Endothelial cell of umbilical vein (primary cell): ENCODE measurements around the gene ANKRD44. TPM values are rescaled to one million over a fixed set of nuclear protein-coding genes. Genes with fewer than 3 reads are reported as not detected.

Source experiments
- BruUV-seq: library from RNA; stranded (reverse); fragments of 400-500 nt; replicated peaks from 2 replicates; lab custom pipeline; 2021; lab: Mats Ljungman, UMichigan
- CTCF ChIA-PET: fragments of 300-600, 350-600 bp; sonication (Branson Sonifier 250); formaldehyde crosslinking; loops from one replicate; lab custom pipeline; 2021; ENCODE audit warnings: antibody characterized with exemption, inconsistent platforms; lab: Charles Lee
- POLR2A ChIA-PET: fragments of 300-600, 350-600 bp; sonication (Branson Sonifier 250); formaldehyde crosslinking; loops from one replicate; lab custom pipeline; 2021; ENCODE audit warnings: antibody characterized with exemption, inconsistent platforms; lab: Charles Lee
- DNase-seq: peaks from one replicate; pipeline ENCODE4 v3.0.0-alpha.2; 2011; ENCODE audit warnings: low read depth, low spot score
- FAIRE-seq: peaks from 2 replicates; lab custom pipeline; 2011; peaks lifted over from hg19 to GRCh38; lab: Jason Lieb, UNC
- H2AFZ ChIP-seq: 2 replicates; pipeline ENCODE4 v1.6.0; 2012; ENCODE audit warnings: low read depth, low read length, control low read depth, inconsistent platforms
- H3K27ac ChIP-seq: 2 replicates; pipeline ENCODE4 v1.5.1; 2011; ENCODE audit warnings: low read depth, mild to moderate bottlenecking, control low read depth, low read length, moderate library complexity; ENCODE audit not compliant: insufficient read depth
- H3K27me3 ChIP-seq, 2 experiments: 2 replicates each; pipeline versions ENCODE4 v1.6.0 to v1.6.1; 2011; ENCODE audit warnings: low read length in 2 of 2, mixed read lengths in 1 of 2; ENCODE audit not compliant: control insufficient read depth in 2 of 2, insufficient read depth in 2 of 2
- H3K36me3 ChIP-seq, 2 experiments: 2 replicates in 1 of 2; 3 replicates in 1 of 2; pipeline ENCODE4 v1.5.1; 2011; ENCODE audit warnings: low read length in 2 of 2, mild to moderate bottlenecking in 1 of 2, moderate library complexity in 1 of 2; ENCODE audit not compliant: control insufficient read depth in 2 of 2, insufficient read depth in 2 of 2; ENCODE audit errors: extremely low read depth in 1 of 2
- H3K4me1 ChIP-seq: 3 replicates; pipeline ENCODE4 v1.5.1; 2011; ENCODE audit warnings: mild to moderate bottlenecking, low read length; ENCODE audit not compliant: control insufficient read depth, insufficient read depth; ENCODE audit errors: extremely low read depth
- H3K4me2 ChIP-seq: 2 replicates; pipeline ENCODE4 v1.6.1; 2011; ENCODE audit warnings: low read length, control low read depth, mixed read lengths; ENCODE audit not compliant: insufficient read depth
- H3K4me3 ChIP-seq, 3 experiments: fragments of 200-600 bp in 1 of 3; sonication (generic), shearing (Covaris generic) in 1 of 3; replicated peaks in 1 of 3; 2 replicates each; pipeline ENCODE4 v1.5.1; 2011 to 2016; ENCODE audit warnings: control low read depth in 3 of 3, low read length in 3 of 3, mild to moderate bottlenecking in 2 of 3, inconsistent platforms in 1 of 3, low read depth in 1 of 3, moderate library complexity in 1 of 3; ENCODE audit not compliant: insufficient read depth in 1 of 3
- H3K79me2 ChIP-seq: 2 replicates; pipeline ENCODE4 v1.6.0; 2012; ENCODE audit warnings: low read length, inconsistent platforms; ENCODE audit not compliant: control insufficient read depth, insufficient read depth
- H3K9ac ChIP-seq: replicated peaks from 2 replicates; pipeline ENCODE3; 2011; ENCODE audit warnings: low read length, control low read depth; ENCODE audit not compliant: insufficient read depth; ENCODE audit errors: extremely low read depth
- H3K9me1 ChIP-seq: replicated peaks from 3 replicates; pipeline ENCODE4 v1.6.0; 2011; ENCODE audit warnings: mild to moderate bottlenecking, low read length; ENCODE audit not compliant: control insufficient read depth, insufficient read depth; ENCODE audit errors: extremely low read depth
- H3K9me3 ChIP-seq: replicated peaks from 2 replicates; pipeline ENCODE4 v1.5.1; 2012; ENCODE audit warnings: low read length, inconsistent platforms; ENCODE audit not compliant: control insufficient read depth, insufficient read depth
- H4K20me1 ChIP-seq: replicated peaks from 2 replicates; pipeline ENCODE3; 2011; ENCODE audit warnings: mild to moderate bottlenecking, low read length; ENCODE audit not compliant: control insufficient read depth, insufficient read depth; ENCODE audit errors: extremely low read depth
- EZH2 ChIP-seq: IDR thresholded peaks from 2 replicates; pipeline ENCODE4 v1.6.1; 2012; ENCODE audit warnings: borderline replicate concordance, low read depth, mild to moderate bottlenecking, moderate library complexity, low read length, inconsistent platforms; ENCODE audit not compliant: severe bottlenecking
- FOS ChIP-seq: IDR thresholded peaks from 2 replicates; pipeline ENCODE4 v1.6.1; 2011; ENCODE audit warnings: mild to moderate bottlenecking, low read length, moderate library complexity, borderline replicate concordance; ENCODE audit not compliant: insufficient read depth
- GATA2 ChIP-seq: IDR thresholded peaks from 2 replicates; pipeline ENCODE4 v1.7.0; 2011; ENCODE audit warnings: low read depth, mild to moderate bottlenecking, moderate library complexity, mixed read lengths, low read length; ENCODE audit not compliant: insufficient read length, insufficient read depth
- JUN ChIP-seq: IDR thresholded peaks from 2 replicates; pipeline ENCODE4 v1.6.1; 2011; ENCODE audit warnings: borderline replicate concordance, low read depth; ENCODE audit not compliant: insufficient read length, insufficient read depth
- MYC ChIP-seq: IDR thresholded peaks from one replicate; pipeline ENCODE4 v1.6.1; 2011; ENCODE audit warnings: mild to moderate bottlenecking, low read depth, low read length
- POLR2A ChIP-seq: IDR thresholded peaks from 2 replicates; pipeline ENCODE4 v1.6.1; 2012; ENCODE audit warnings: low read depth, mild to moderate bottlenecking, control low read depth, low read length
- POLR2AphosphoS5 ChIP-seq: IDR thresholded peaks from 2 replicates; pipeline ENCODE4 v1.6.1; 2012; ENCODE audit warnings: low read depth, mild to moderate bottlenecking, control low read depth, low read length, moderate library complexity; ENCODE audit not compliant: insufficient read depth
- dilution Hi-C: fragments of 300-500 bp; cut with MboI; formaldehyde crosslinking; loops from one replicate; pipeline ENCODE4 v1.15.0; 2019; ENCODE audit warnings: low sequenced_read_pairs; ENCODE audit not compliant: extremely low pct_ligation_motif_present
- intact Hi-C: fragments of 100-400 bp; cut with micrococcal nuclease; formaldehyde crosslinking; loops from one replicate; pipeline ENCODE4 v1.10.0; 2022
- polyA plus RNA-seq, 4 experiments: library from polyadenylated mRNA; depleted of rRNA in 3 of 4; stranded (reverse) in 3 of 4; unstranded in 1 of 4; fragments of >200 nt; gene quantifications; 2 replicates each; pipeline versions ENCODE4 v1.2.1 to v1.2.3, GENCODE V29; 2011 to 2012; ENCODE audit warnings: missing spikeins in 1 of 4
- total RNA-seq: library from RNA; stranded (reverse); gene quantifications from 2 replicates; pipeline ENCODE4 v1.2.3, GENCODE V29; 2021
- TF ChIP-seq, protein P1 (sequence below), 2 donors: IDR thresholded peaks; 1 replicate in 1 of 2; 2 replicates in 1 of 2; pipeline ENCODE4 v1.5.1; 2011; ENCODE audit warnings: low read length in 2 of 2, mild to moderate bottlenecking in 2 of 2, moderate library complexity in 2 of 2, control low read depth in 1 of 2, inconsistent platforms in 1 of 2, low read depth in 1 of 2; ENCODE audit not compliant: insufficient read depth in 1 of 2; ENCODE audit errors: extremely low read depth in 1 of 2
- TF ChIP-seq, protein P2 (sequence below): IDR thresholded peaks from 2 replicates; pipeline ENCODE4 v1.6.1; 2011; ENCODE audit not compliant: insufficient read depth, insufficient read length

ANKRD44 gene
- total and polyA plus RNA-seq, 2 donors (not counting 3 experiments of a cell fraction or from before 2014, with no cell fraction given), result 3.4 to 6.1 TPM

DNA sequence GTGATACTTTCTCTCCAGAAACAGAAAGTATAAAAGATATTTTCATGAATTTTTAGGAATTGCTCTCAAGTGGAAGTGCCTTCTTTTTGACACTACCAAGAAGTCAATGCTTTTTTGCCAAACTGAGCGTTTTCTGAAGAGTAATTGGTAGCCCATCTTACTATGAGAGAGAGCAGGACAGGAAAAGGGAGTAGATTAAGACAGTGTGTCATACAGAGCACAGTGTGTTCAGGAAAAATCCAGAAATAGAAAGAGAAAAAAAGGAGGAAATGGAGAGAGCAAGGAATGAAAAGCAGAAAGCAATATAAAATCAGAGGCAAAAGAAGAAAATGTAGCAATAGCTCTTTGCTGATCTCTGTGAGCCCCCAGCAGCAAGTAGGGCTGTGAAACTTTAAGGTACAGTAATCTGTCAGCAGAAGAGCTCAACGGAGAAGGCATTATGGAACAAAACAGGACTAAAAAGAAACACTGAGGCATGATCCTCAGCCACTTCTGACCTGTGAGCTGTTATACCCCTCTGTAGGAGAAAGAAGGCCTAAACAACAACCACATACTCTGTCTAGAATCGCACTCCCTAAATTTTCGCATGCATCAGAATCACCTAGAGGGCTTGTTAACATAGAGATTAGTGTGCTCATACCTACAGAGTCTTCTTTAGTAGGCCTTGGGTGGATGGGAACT, 369.0 kb downstream of the ANKRD44 start:
- FAIRE-seq (no peak), DNase-seq (no peak)
- Histone ChIP-seq H3K9me1 (no peaks in the 10 kb centered on the region), H3K4me2 (no peak overlapping the region), H3K36me3 (no peaks in the 10 kb centered on the region), H3K4me3 (no peak overlapping the region), H2AFZ (peak overlapping the region; percentile 89), H3K9ac (no peak overlapping the region), H3K27ac (no peak overlapping the region), H4K20me1 (no peaks in the 10 kb centered on the region), H3K27me3 (no peaks in the 10 kb centered on the region), H3K79me2 (no peaks in the 10 kb centered on the region), H3K4me1 (no peaks in the 10 kb centered on the region), H3K9me3 (no peaks in the 10 kb centered on the region)
- TF ChIP-seq FOS (peak; percentile 13), JUN (no peak)
- ChIA-PET CTCF (no interaction called here), POLR2A (no interaction called here)
- dilution Hi-C loops (no loop called here), intact Hi-C loops (no loop called here)
- no TSS peak for BruUV-seq

DNA sequence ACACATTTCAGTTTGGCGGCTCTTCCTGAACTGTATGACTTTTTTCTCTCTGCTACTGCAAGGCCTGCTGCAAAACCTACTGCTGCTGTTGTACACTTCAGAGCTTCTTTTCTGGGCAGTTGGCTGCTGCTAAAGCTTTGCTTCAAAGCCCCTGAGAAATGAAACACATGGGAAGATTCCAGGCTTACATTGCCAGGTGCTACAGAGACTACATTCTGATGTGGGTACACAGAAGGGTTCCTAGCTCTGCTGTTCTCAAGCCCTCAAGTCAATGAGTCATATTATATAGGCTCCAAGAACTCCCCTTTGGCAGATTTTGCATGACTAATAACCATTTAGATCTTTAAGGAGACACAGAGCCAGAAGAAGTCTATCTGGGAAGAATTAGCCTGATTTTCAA, 371.2 kb downstream of the ANKRD44 start:
- CTCF ChIA-PET, result no interaction called here
- Histone ChIP-seq H2AFZ (no peak overlapping the region), H4K20me1 (no peaks in the 10 kb centered on the region), H3K9me1 (no peaks in the 10 kb centered on the region), H3K79me2 (no peaks in the 10 kb centered on the region), H3K36me3 (no peaks in the 10 kb centered on the region), H3K4me1 (no peaks in the 10 kb centered on the region), H3K4me2 (no peak overlapping the region), H3K4me3 (no peak overlapping the region), H3K27me3 (no peaks in the 10 kb centered on the region), H3K9ac (no peak overlapping the region), H3K9me3 (no peaks in the 10 kb centered on the region), H3K27ac (no peak overlapping the region)
- dilution Hi-C loops (no loop called here), intact Hi-C loops (no loop called here)
- TF ChIP-seq POLR2AphosphoS5, result no peak
- no peak for TF ChIP-seq JUN
- TF ChIP-seq, protein P1, sequence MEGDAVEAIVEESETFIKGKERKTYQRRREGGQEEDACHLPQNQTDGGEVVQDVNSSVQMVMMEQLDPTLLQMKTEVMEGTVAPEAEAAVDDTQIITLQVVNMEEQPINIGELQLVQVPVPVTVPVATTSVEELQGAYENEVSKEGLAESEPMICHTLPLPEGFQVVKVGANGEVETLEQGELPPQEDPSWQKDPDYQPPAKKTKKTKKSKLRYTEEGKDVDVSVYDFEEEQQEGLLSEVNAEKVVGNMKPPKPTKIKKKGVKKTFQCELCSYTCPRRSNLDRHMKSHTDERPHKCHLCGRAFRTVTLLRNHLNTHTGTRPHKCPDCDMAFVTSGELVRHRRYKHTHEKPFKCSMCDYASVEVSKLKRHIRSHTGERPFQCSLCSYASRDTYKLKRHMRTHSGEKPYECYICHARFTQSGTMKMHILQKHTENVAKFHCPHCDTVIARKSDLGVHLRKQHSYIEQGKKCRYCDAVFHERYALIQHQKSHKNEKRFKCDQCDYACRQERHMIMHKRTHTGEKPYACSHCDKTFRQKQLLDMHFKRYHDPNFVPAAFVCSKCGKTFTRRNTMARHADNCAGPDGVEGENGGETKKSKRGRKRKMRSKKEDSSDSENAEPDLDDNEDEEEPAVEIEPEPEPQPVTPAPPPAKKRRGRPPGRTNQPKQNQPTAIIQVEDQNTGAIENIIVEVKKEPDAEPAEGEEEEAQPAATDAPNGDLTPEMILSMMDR (IDR thresholded peaks at IDR 0.05; ENCODE audit: extremely low read depth in 1 of 2, insufficient read depth in 1 of 2, low read depth in 1 of 2, low read length in 2 of 2), result no peak
- no peak for TF ChIP-seq POLR2A
- no peak for TF ChIP-seq GATA2
- no peak for TF ChIP-seq FOS
- TF ChIP-seq EZH2, result no peak
- TF ChIP-seq, protein P2, sequence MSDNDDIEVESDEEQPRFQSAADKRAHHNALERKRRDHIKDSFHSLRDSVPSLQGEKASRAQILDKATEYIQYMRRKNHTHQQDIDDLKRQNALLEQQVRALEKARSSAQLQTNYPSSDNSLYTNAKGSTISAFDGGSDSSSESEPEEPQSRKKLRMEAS, result no peak
- no peak for TF ChIP-seq MYC
- POLR2A ChIA-PET, result no interaction called here
- DNase-seq, result no peak
- no TSS peak for BruUV-seq
- FAIRE-seq, result no peak
